ENCODE data around the gene GPX6.
"Not testable (repeated sequence)": the region's sequence is repeated elsewhere in the genome, so short reads cannot be mapped to it uniquely, and the experiment has no call there.

Gene GPX6

GRCh38 chr6:28474441-28475219 is 41.0 kb downstream of the GPX6 start:
- peak; percentile 18 for DNase-seq (ENCODE audit: insufficient read length, low spot score)
- TF ChIP-seq POLR2A (IDR thresholded peaks at IDR 0.05; ENCODE audit: low read depth, low read length) = no peak
- peak; percentile 89 for FAIRE-seq

- DNase-seq (ENCODE audit: insufficient read length, low spot score); FAIRE-seq: not testable (repeated sequence)
Measured at GRCh38 chr6:28469153-28469745, 46.3 kb downstream of the GPX6 start.

- DNase-seq (ENCODE audit: insufficient read length, low spot score) (no peak), FAIRE-seq (no peak)
- no peak for TF ChIP-seq POLR2A (IDR thresholded peaks at IDR 0.05; ENCODE audit: low read depth, low read length)
Measured at GRCh38 chr6:28468056-28468455, 47.5 kb downstream of the GPX6 start.

- no peak for TF ChIP-seq POLR2A (IDR thresholded peaks at IDR 0.05; ENCODE audit: low read depth, low read length)
- no peak for DNase-seq (ENCODE audit: insufficient read length, low spot score)
- no peak for FAIRE-seq
Measured at GRCh38 chr6:28462401-28462800, 53.2 kb downstream of the GPX6 start.

GRCh38 chr6:28458568-28458967 is 57.0 kb downstream of the GPX6 start:
- FAIRE-seq (no peak), DNase-seq (ENCODE audit: insufficient read length, low spot score) (no peak)
- no peak for TF ChIP-seq POLR2A (IDR thresholded peaks at IDR 0.05; ENCODE audit: low read depth, low read length)
